ENCODE results near the gene XRCC4.

DNA sequence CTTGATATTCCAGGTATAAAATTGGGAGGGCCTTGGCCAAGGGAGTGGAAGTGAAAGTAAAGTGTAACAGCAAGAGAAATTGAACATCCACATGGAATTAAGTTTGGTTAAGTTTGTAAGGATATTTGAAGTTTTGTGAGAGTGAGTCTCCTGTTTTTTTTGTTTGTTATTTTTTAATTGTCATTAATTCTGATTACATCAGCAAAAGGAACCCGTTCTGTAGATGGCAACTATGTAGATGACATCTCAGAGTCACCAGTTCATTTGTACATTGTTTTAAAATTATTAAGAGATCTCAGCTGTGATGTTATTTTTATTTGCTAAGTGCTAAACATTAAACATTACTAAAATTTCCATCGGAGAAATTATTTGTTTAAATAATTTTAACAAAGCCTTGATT is 65.2 kb downstream of the XRCC4 start:
- TF ChIP-seq EP300 (IDR thresholded peaks at IDR 0.05) = no peak
- TF ChIP-seq, protein P1, sequence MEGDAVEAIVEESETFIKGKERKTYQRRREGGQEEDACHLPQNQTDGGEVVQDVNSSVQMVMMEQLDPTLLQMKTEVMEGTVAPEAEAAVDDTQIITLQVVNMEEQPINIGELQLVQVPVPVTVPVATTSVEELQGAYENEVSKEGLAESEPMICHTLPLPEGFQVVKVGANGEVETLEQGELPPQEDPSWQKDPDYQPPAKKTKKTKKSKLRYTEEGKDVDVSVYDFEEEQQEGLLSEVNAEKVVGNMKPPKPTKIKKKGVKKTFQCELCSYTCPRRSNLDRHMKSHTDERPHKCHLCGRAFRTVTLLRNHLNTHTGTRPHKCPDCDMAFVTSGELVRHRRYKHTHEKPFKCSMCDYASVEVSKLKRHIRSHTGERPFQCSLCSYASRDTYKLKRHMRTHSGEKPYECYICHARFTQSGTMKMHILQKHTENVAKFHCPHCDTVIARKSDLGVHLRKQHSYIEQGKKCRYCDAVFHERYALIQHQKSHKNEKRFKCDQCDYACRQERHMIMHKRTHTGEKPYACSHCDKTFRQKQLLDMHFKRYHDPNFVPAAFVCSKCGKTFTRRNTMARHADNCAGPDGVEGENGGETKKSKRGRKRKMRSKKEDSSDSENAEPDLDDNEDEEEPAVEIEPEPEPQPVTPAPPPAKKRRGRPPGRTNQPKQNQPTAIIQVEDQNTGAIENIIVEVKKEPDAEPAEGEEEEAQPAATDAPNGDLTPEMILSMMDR (IDR thresholded peaks at IDR 0.05) = no peak
- no peak for TF ChIP-seq POLR2AphosphoS5 (IDR thresholded peaks at IDR 0.05)
- TF ChIP-seq POLR2A (IDR thresholded peaks at IDR 0.05) = no peak

Data from sigmoid colon (tissue), 4 donors.